NB4 (cell line): ENCODE results near the gene MAP4K2.

Source experiments
- CTCF ChIP-seq: IDR thresholded peaks from one replicate; pipeline ENCODE4 v1.5.1; 2012; ENCODE audit warnings: low read depth, low read length
- POLR2A ChIP-seq: IDR thresholded peaks from 2 replicates; pipeline ENCODE4 v1.6.1; 2011; ENCODE audit warnings: mild to moderate bottlenecking; ENCODE audit not compliant: insufficient read length; ENCODE audit errors: extremely low read depth

- peak; percentile 78 for TF ChIP-seq CTCF
- peak; percentile 58 for TF ChIP-seq POLR2A
Observed at GRCh38 chr11:64743591-64744543, 59.1 kb downstream of the MAP4K2 start, which contains the start of gene RASGRP2.
